HepG2 (cell line): ENCODE measurements around the gene GMFB. TPM values are rescaled to one million over a fixed set of nuclear protein-coding genes. Genes with fewer than 3 reads are reported as not detected.

Source experiments
- JARID2 ChIP-seq: sonication (generic); formaldehyde crosslinking; IDR thresholded peaks from 2 replicates; pipeline ENCODE4 v1.8.1; 2023; ENCODE audit warnings: missing genetic modification reagents, inconsistent platforms; ENCODE audit not compliant: insufficient replicate concordance
- JDP2 ChIP-seq: sonication (generic); formaldehyde crosslinking; IDR thresholded peaks from 2 replicates; pipeline ENCODE4 v1.8.1; 2022; ENCODE audit warnings: missing genetic modification reagents, borderline replicate concordance
- REL ChIP-seq: sonication (generic); formaldehyde crosslinking; conservative IDR thresholded peaks from 2 replicates; pipeline ENCODE4 v1.8.0; 2022; ENCODE audit warnings: mild to moderate bottlenecking, missing genetic modification reagents, moderate library complexity
- REPIN1 ChIP-seq: sonication (generic); formaldehyde crosslinking; IDR thresholded peaks from 2 replicates; pipeline ENCODE4 v1.8.0; 2022; ENCODE audit warnings: missing genetic modification reagents, low read depth, mild to moderate bottlenecking, borderline replicate concordance
- RFX5 ChIP-seq: IDR thresholded peaks from 2 replicates; pipeline ENCODE4 v1.6.1; 2011; ENCODE audit warnings: low read depth, low read length, improper control_type of control experiment
- SMARCC2 ChIP-seq: fragments of 450-650 bp; IDR thresholded peaks from 2 replicates; pipeline ENCODE4 v1.6.1; 2017; ENCODE audit warnings: antibody characterized with exemption, mild to moderate bottlenecking
- SOX5 ChIP-seq: IDR thresholded peaks from 2 replicates; pipeline ENCODE4 v1.6.1; 2016; ENCODE audit warnings: borderline replicate concordance
- STAG1 ChIP-seq: sonication (generic); formaldehyde crosslinking; IDR thresholded peaks from 2 replicates; pipeline ENCODE4 v1.4.0; 2020; ENCODE audit warnings: missing genetic modification reagents
- TBP ChIP-seq: sonication (generic); formaldehyde crosslinking; IDR thresholded peaks from 2 replicates; pipeline ENCODE4 v1.5.0; 2020; ENCODE audit warnings: missing genetic modification reagents
- THAP11 ChIP-seq: IDR thresholded peaks from 2 replicates; pipeline ENCODE4 v1.6.1; 2016; ENCODE audit warnings: missing biosample characterization, missing genetic modification reagents
- ZNF550 ChIP-seq: sonication (generic); formaldehyde crosslinking; IDR thresholded peaks from 2 replicates; pipeline ENCODE4 v1.4.0; 2020; ENCODE audit warnings: mild to moderate bottlenecking, missing genetic modification reagents, borderline replicate concordance
- ZNF564 ChIP-seq: sonication (generic); formaldehyde crosslinking; IDR thresholded peaks from 2 replicates; pipeline ENCODE4 v1.8.1; 2023; ENCODE audit warnings: mild to moderate bottlenecking, missing genetic modification reagents
- ZNF572 ChIP-seq: sonication (generic); formaldehyde crosslinking; IDR thresholded peaks from 2 replicates; pipeline ENCODE4 v1.5.1; 2020; ENCODE audit warnings: mild to moderate bottlenecking, missing genetic modification reagents
- ZNF660 ChIP-seq: sonication (generic); formaldehyde crosslinking; IDR thresholded peaks from 2 replicates; pipeline ENCODE4 v1.5.1; 2020; ENCODE audit warnings: mild to moderate bottlenecking, low read depth, missing genetic modification reagents, borderline replicate concordance
- polyA plus RNA-seq, 8 experiments: library from polyadenylated mRNA; depleted of rRNA in 3 of 8; stranded (reverse) in 7 of 8; unstranded in 1 of 8; fragments of >200 nt; fragmentation: Illumina TruSeq in 4 of 8; extraction: Trizol in 4 of 8; gene quantifications; 2 replicates each; pipeline versions ENCODE4 v1.2.1 to v1.2.3, GENCODE V29; 2011 to 2016; ENCODE audit warnings: low read depth in 4 of 8, missing spikeins in 1 of 8, mixed read lengths in 1 of 8; ENCODE audit not compliant: insufficient read depth in 1 of 8
- total RNA-seq, 5 experiments: library from RNA; depleted of rRNA; stranded (reverse); fragments of >200 nt; fragmentation: Illumina TruSeq; extraction: Trizol; gene quantifications; 2 replicates each; pipeline ENCODE4 v1.2.3, GENCODE V29; 2016; ENCODE audit warnings: low read depth in 1 of 5
- TF ChIP-seq, protein P1 (sequence below): sonication (generic); formaldehyde crosslinking; IDR thresholded peaks from 2 replicates; pipeline ENCODE4 v1.4.0; 2020; ENCODE audit warnings: missing genetic modification reagents, borderline replicate concordance
- TF ChIP-seq, protein P2 (sequence below): sonication (generic); formaldehyde crosslinking; IDR thresholded peaks from 2 replicates; pipeline ENCODE4 v1.4.0; 2020; ENCODE audit warnings: mild to moderate bottlenecking, missing genetic modification reagents
- TF ChIP-seq, protein P3 (sequence below): sonication (generic); formaldehyde crosslinking; IDR thresholded peaks from 2 replicates; pipeline ENCODE4 v1.4.0; 2020; ENCODE audit warnings: mild to moderate bottlenecking, missing genetic modification reagents
- TF ChIP-seq, protein P4 (sequence below): IDR thresholded peaks from 2 replicates; pipeline ENCODE4 v1.6.1; 2012; ENCODE audit warnings: low read depth, low read length, improper control_type of control experiment
- TF ChIP-seq, protein P5 (sequence below): sonication (generic); formaldehyde crosslinking; IDR thresholded peaks from 2 replicates; pipeline ENCODE4 v1.4.0; 2020; ENCODE audit warnings: missing genetic modification reagents

Gene GMFB
- total and polyA plus RNA-seq, 2 of the 13 experiments (the other 11 are each of a cell fraction or from before 2014, with no cell fraction given) = 17.3 to 68.2 TPM

DNA sequence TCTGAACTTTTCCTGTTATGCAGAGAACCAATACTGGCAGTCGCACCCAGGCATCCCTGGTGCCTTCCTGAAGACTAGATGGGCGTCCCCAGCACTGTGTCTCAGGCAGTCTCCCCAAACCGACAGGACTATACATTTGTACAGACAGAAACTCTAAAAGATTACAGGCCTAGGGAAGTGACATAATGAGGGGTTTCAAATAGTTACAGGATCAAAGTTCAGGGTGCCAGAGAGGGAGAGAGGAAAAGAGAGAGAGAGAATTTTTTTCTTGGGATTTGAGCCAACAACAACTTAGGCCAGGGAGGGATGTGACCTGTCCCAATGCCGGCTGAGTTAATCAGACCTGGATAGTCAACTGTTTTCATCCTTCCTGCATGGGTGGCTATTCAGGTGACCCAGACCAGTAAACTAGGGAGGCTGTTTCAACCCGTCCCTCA is 9.3 kb upstream of the GMFB start (continued):
- TF ChIP-seq, protein P1, sequence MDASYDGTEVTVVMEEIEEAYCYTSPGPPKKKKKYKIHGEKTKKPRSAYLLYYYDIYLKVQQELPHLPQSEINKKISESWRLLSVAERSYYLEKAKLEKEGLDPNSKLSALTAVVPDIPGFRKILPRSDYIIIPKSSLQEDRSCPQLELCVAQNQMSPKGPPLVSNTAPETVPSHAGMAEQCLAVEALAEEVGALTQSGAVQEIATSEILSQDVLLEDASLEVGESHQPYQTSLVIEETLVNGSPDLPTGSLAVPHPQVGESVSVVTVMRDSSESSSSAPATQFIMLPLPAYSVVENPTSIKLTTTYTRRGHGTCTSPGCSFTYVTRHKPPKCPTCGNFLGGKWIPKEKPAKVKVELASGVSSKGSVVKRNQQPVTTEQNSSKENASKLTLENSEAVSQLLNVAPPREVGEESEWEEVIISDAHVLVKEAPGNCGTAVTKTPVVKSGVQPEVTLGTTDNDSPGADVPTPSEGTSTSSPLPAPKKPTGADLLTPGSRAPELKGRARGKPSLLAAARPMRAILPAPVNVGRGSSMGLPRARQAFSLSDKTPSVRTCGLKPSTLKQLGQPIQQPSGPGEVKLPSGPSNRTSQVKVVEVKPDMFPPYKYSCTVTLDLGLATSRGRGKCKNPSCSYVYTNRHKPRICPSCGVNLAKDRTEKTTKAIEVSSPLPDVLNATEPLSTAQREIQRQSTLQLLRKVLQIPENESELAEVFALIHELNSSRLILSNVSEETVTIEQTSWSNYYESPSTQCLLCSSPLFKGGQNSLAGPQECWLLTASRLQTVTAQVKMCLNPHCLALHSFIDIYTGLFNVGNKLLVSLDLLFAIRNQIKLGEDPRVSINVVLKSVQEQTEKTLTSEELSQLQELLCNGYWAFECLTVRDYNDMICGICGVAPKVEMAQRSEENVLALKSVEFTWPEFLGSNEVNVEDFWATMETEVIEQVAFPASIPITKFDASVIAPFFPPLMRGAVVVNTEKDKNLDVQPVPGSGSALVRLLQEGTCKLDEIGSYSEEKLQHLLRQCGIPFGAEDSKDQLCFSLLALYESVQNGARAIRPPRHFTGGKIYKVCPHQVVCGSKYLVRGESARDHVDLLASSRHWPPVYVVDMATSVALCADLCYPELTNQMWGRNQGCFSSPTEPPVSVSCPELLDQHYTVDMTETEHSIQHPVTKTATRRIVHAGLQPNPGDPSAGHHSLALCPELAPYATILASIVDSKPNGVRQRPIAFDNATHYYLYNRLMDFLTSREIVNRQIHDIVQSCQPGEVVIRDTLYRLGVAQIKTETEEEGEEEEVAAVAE (CRISPR knock-in tag) = no peak; the same call in 1 of the 2 replicates
- TF ChIP-seq, protein P2, sequence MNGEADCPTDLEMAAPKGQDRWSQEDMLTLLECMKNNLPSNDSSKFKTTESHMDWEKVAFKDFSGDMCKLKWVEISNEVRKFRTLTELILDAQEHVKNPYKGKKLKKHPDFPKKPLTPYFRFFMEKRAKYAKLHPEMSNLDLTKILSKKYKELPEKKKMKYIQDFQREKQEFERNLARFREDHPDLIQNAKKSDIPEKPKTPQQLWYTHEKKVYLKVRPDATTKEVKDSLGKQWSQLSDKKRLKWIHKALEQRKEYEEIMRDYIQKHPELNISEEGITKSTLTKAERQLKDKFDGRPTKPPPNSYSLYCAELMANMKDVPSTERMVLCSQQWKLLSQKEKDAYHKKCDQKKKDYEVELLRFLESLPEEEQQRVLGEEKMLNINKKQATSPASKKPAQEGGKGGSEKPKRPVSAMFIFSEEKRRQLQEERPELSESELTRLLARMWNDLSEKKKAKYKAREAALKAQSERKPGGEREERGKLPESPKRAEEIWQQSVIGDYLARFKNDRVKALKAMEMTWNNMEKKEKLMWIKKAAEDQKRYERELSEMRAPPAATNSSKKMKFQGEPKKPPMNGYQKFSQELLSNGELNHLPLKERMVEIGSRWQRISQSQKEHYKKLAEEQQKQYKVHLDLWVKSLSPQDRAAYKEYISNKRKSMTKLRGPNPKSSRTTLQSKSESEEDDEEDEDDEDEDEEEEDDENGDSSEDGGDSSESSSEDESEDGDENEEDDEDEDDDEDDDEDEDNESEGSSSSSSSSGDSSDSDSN (CRISPR knock-in tag) = no peak
- TF ChIP-seq JARID2 (CRISPR knock-in tag) (no peak), RFX5 (no peak), STAG1 (CRISPR knock-in tag) (peak; percentile 10; the same call in 1 of the 2 replicates), THAP11 (CRISPR knock-in tag) (peak; percentile 35), SMARCC2 (no peak), SOX5 (CRISPR knock-in tag) (peak; percentile 71; the same call in 1 of the 2 replicates), ZNF550 (CRISPR knock-in tag) (no peak), TBP (no peak), ZNF572 (no peak), ZNF564 (CRISPR knock-in tag) (no peak), JDP2 (CRISPR knock-in tag) (no peak), REPIN1 (CRISPR knock-in tag) (no peak), REL (CRISPR knock-in tag) (no peak), ZNF660 (CRISPR knock-in tag) (no peak)
- TF ChIP-seq, protein P3, sequence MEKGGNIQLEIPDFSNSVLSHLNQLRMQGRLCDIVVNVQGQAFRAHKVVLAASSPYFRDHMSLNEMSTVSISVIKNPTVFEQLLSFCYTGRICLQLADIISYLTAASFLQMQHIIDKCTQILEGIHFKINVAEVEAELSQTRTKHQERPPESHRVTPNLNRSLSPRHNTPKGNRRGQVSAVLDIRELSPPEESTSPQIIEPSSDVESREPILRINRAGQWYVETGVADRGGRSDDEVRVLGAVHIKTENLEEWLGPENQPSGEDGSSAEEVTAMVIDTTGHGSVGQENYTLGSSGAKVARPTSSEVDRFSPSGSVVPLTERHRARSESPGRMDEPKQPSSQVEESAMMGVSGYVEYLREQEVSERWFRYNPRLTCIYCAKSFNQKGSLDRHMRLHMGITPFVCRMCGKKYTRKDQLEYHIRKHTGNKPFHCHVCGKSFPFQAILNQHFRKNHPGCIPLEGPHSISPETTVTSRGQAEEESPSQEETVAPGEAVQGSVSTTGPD (CRISPR knock-in tag) = no peak
- TF ChIP-seq, protein P4, sequence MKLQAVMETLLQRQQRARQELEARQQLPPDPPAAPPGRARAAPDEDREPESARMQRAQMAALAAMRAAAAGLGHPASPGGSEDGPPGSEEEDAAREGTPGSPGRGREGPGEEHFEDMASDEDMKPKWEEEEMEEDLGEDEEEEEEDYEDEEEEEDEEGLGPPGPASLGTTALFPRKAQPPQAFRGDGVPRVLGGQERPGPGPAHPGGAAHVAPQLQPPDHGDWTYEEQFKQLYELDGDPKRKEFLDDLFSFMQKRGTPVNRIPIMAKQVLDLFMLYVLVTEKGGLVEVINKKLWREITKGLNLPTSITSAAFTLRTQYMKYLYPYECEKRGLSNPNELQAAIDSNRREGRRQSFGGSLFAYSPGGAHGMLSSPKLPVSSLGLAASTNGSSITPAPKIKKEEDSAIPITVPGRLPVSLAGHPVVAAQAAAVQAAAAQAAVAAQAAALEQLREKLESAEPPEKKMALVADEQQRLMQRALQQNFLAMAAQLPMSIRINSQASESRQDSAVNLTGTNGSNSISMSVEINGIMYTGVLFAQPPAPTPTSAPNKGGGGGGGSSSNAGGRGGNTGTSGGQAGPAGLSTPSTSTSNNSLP = no peak
- TF ChIP-seq, protein P5, sequence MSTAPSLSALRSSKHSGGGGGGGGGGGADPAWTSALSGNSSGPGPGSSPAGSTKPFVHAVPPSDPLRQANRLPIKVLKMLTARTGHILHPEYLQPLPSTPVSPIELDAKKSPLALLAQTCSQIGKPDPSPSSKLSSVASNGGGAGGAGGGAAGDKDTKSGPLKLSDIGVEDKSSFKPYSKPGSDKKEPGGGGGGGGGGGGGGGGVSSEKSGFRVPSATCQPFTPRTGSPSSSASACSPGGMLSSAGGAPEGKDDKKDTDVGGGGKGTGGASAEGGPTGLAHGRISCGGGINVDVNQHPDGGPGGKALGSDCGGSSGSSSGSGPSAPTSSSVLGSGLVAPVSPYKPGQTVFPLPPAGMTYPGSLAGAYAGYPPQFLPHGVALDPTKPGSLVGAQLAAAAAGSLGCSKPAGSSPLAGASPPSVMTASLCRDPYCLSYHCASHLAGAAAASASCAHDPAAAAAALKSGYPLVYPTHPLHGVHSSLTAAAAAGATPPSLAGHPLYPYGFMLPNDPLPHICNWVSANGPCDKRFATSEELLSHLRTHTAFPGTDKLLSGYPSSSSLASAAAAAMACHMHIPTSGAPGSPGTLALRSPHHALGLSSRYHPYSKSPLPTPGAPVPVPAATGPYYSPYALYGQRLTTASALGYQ (CRISPR knock-in tag) = no peak
